HG03457 (cell line): ENCODE results near the gene OTP.
"Not testable (repeated sequence)": the region's sequence is repeated elsewhere in the genome, so short reads cannot be mapped to it uniquely, and the experiment has no call there.

Source experiments
- ATAC-seq: cut with Tn5 transposase; IDR thresholded peaks from one replicate; pipeline ENCODE4 v1.9.1; 2021; ENCODE audit warnings: moderate number of reproducible peaks; ENCODE audit not compliant: unreplicated experiment

The OTP gene

GRCh38 chr5:77616920-77617319, 21.6 kb downstream of the OTP start:
- ATAC-seq: no peak

- ATAC-seq: not testable (repeated sequence)
Observed at GRCh38 chr5:77608927-77609326, 29.6 kb downstream of the OTP start.

GRCh38 chr5:77607324-77607723, 31.2 kb downstream of the OTP start:
- no peak for ATAC-seq

- ATAC-seq: no peak
Observed at GRCh38 chr5:77606279-77606678, 32.2 kb downstream of the OTP start.

GRCh38 chr5:77599679-77600078, 38.8 kb downstream of the OTP start:
- ATAC-seq: no peak

GRCh38 chr5:77590347-77590746, 48.2 kb downstream of the OTP start:
- ATAC-seq: no peak

- ATAC-seq: no peak
Observed at GRCh38 chr5:77588175-77588574, 50.3 kb downstream of the OTP start.

GRCh38 chr5:77586101-77586500, 52.4 kb downstream of the OTP start:
- no peak for ATAC-seq

- not testable (repeated sequence) for ATAC-seq
Observed at GRCh38 chr5:77582143-77582542, 56.4 kb downstream of the OTP start.
